Urinary bladder (tissue), 4 donors: Measurements from ENCODE around the gene HSPA2. TPM values are rescaled to one million over a fixed set of nuclear protein-coding genes. Genes with fewer than 3 reads are reported as not detected.

Experiments used
- DNase-seq: peaks from one replicate; pipeline ENCODE4 v3.0.0-alpha.2; 2015; ENCODE audit errors: extremely low spot score
- H3K27ac ChIP-seq: one replicate; pipeline ENCODE4 v1.5.1; 2013; ENCODE audit warnings: low read depth, mild to moderate bottlenecking, moderate library complexity
- H3K36me3 ChIP-seq: one replicate; pipeline ENCODE4 v1.6.1; 2013; ENCODE audit warnings: mild to moderate bottlenecking, moderate library complexity; ENCODE audit not compliant: insufficient read depth
- H3K4me1 ChIP-seq: one replicate; pipeline ENCODE4 v1.6.1; 2013; ENCODE audit warnings: mild to moderate bottlenecking, moderate library complexity; ENCODE audit not compliant: insufficient read depth
- H3K4me3 ChIP-seq: one replicate; pipeline ENCODE4 v1.5.1; 2013; ENCODE audit warnings: low read depth, low read length
- WGBS: extraction: QIAGEN DNeasy Blood & Tissue Kit; methylation state at CpG from one replicate; pipeline ENCODE4 v1.1.7; 2013; 5-methylcytosine and 5-hydroxymethylcytosine counted together
- polyA plus RNA-seq: library from polyadenylated mRNA; stranded (reverse); fragments of 200-250 nt; gene quantifications from one replicate; pipeline ENCODE4 v1.2.3, GENCODE V29; 2013
- small RNA-seq: library from RNA; depleted of rRNA; stranded (forward); fragments of <200 nt; gene quantifications from one replicate; pipeline ENCODE3, GENCODE V24; 2014
- total RNA-seq: library from RNA; depleted of rRNA; stranded (reverse); fragments of >200 nt; gene quantifications from one replicate; pipeline ENCODE4 v1.2.3, GENCODE V29; 2014
- donor health status: healthy with polysubstance abuse.
- donor health status: healthy.

HSPA2 gene
- total and polyA plus RNA-seq, 2 donors: 50.8 to 124 TPM

- DNase-seq: no peak
- whole genome bisulfite sequencing: 75% methylated on average over 2 of the region's 2 CpGs
Measured at GRCh38 chr14:64581363-64581762, 40.8 kb downstream of the HSPA2 start.

GRCh38 chr14:64581817-64582216 lies 41.3 kb downstream of the HSPA2 start:
- no peaks in the 10 kb centered on the region for H3K4me1 ChIP-seq
- no peak overlapping the region for H3K27ac ChIP-seq
- H3K36me3 ChIP-seq: no peaks in the 10 kb centered on the region
- DNase-seq: no peak
- WGBS: 72% methylated on average over 5 of the region's 5 CpGs
- no peak overlapping the region for H3K4me3 ChIP-seq

More at GRCh38 chr14:64581363-64581762, 40.8 kb downstream of the HSPA2 start:
- H3K36me3 ChIP-seq: no peaks in the 10 kb centered on the region
- H3K4me3 ChIP-seq: no peak overlapping the region
- H3K27ac ChIP-seq: no peak overlapping the region
- H3K4me1 ChIP-seq: no peaks in the 10 kb centered on the region

- no peaks in the 10 kb centered on the region for H3K36me3 ChIP-seq
- no peaks in the 10 kb centered on the region for H3K4me1 ChIP-seq
- WGBS: 97% methylated on average over 1 of the region's 1 CpG
- no peak overlapping the region for H3K4me3 ChIP-seq
- no peak overlapping the region for H3K27ac ChIP-seq
- DNase-seq: no peak
Measured at GRCh38 chr14:64584190-64584589, 43.6 kb downstream of the HSPA2 start.

- no peaks in the 10 kb centered on the region for H3K36me3 ChIP-seq
- 68% methylated on average over 3 of the region's 3 CpGs for WGBS
Measured at GRCh38 chr14:64591809-64592208, 51.3 kb downstream of the HSPA2 start.

More at GRCh38 chr14:64591809-64592208, 51.3 kb downstream of the HSPA2 start:
- DNase-seq: no peak
- Histone ChIP-seq H3K4me3 (no peak overlapping the region), H3K27ac (no peak overlapping the region), H3K4me1 (no peaks in the 10 kb centered on the region)

Small RNA genes lying within 50 kb of the gene (small RNA-seq; reads per million reads assigned to genes)
- gene AL049869.4: not detected

Other genes with a start within 250 kb of the HSPA2 start
- gene ESR2, start 246.4 kb upstream of the HSPA2 start, total RNA-seq: 1.7 TPM
- 1.6 TPM for gene ESR2, start 246.4 kb upstream of the HSPA2 start, polyA plus RNA-seq
- 29.4 TPM for gene MTHFD1, start 152.4 kb upstream of the HSPA2 start, total RNA-seq
- gene MTHFD1, start 152.4 kb upstream of the HSPA2 start, polyA plus RNA-seq: 28.4 TPM
- gene AKAP5, start 75.2 kb upstream of the HSPA2 start, total RNA-seq: 5.6 TPM
- 0.35 TPM for gene AKAP5, start 75.2 kb upstream of the HSPA2 start, polyA plus RNA-seq
- gene ZBTB25, start 36.9 kb upstream of the HSPA2 start, total RNA-seq: 14.5 TPM
- 5.9 TPM for gene ZBTB25, start 36.9 kb upstream of the HSPA2 start, polyA plus RNA-seq
- 96.6 TPM for gene ZBTB1, start 36.0 kb upstream of the HSPA2 start, total RNA-seq
- gene ZBTB1, start 36.0 kb upstream of the HSPA2 start, polyA plus RNA-seq: 24.1 TPM
- gene PPP1R36, start 9.2 kb downstream of the HSPA2 start, total RNA-seq: 1.8 TPM
- 0.57 TPM for gene PPP1R36, start 9.2 kb downstream of the HSPA2 start, polyA plus RNA-seq
- 30.6 TPM for gene PLEKHG3, start 163.7 kb downstream of the HSPA2 start, total RNA-seq
- gene PLEKHG3, start 163.7 kb downstream of the HSPA2 start, polyA plus RNA-seq: 74.5 TPM